Daoy (cell line): Measurements from ENCODE around the gene STAT5B. TPM values are rescaled to one million over a fixed set of nuclear protein-coding genes. Genes with fewer than 3 reads are reported as not detected.
"Not testable (repeated sequence)": the region's sequence is repeated elsewhere in the genome, so short reads cannot be mapped to it uniquely, and the experiment has no call there.

ENCODE experiments used
- DNase-seq: peaks from one replicate; pipeline ENCODE4 v3.0.0-alpha.2; 2015; ENCODE audit warnings: low read depth
- total RNA-seq: library from RNA; depleted of rRNA; stranded (reverse); fragments of >200 nt; shearing (Covaris generic); gene quantifications from 2 replicates; pipeline ENCODE4 v1.2.3, GENCODE V29; 2014

Gene STAT5B
- total RNA-seq, 1 experiment from 2014 or later: 27.1 TPM

- no peak for DNase-seq
Measured at GRCh38 chr17:42305543-42306384, 29.6 kb upstream of the STAT5B start.

DNA sequence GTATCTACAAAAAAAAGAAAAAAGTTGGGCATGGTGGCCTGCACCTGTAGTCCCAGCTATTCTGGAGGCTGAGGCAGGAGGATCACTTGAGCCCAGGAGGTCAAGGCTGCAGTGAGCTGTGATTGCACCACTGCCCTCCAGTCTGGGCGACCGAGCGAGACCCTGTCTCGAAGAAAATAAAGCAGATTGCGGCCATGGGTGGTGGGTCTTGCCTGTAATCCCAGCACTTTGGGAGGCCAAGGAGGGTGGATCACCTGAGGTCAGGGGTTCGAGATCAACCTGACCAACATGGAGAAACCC, 28.8 kb upstream of the STAT5B start:
- not testable (repeated sequence) for DNase-seq

- DNase-seq: no peak
Measured at GRCh38 chr17:42304187-42305030, 28.2 kb upstream of the STAT5B start.

DNA sequence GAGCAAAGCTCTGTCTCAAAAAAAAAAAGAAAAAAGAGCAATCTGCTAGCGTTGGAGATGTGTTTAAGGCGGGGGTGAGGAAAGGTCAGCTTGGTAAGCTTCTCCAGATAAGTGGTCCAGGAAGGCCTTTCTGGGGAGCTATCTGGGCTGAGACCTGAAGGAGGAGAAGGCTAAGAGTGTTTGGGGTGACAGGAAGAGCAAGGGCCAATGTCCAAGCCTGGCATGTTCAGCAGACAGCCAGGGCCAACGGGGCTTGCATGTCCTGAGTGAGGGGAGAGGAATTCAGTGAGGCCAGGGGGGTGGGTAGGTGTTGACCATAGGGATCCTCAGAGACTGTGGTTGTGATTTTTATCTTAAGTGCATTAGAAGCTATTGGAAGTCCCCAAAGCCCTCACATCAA, 27.5 kb upstream of the STAT5B start:
- DNase-seq: no peak

DNA sequence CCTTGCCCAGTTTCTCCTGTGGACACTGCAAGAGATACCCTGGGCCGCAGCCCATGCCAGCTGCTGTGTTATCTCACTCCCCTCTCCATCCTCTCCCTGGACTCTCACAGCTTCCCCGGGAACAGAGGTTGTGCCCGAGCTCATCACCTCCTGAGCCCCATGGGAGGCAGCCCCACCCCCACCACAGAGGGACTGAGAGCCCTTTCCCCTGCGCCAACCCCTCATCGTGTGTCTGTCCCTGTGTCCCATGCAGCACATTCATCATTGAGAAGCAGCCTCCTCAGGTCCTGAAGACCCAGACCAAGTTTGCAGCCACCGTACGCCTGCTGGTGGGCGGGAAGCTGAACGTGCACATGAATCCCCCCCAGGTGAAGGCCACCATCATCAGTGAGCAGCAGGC, 24.8 kb upstream of the STAT5B start:
- no peak for DNase-seq

GRCh38 chr17:42299913-42300312, 23.7 kb upstream of the STAT5B start:
- not testable (repeated sequence) for DNase-seq

DNA sequence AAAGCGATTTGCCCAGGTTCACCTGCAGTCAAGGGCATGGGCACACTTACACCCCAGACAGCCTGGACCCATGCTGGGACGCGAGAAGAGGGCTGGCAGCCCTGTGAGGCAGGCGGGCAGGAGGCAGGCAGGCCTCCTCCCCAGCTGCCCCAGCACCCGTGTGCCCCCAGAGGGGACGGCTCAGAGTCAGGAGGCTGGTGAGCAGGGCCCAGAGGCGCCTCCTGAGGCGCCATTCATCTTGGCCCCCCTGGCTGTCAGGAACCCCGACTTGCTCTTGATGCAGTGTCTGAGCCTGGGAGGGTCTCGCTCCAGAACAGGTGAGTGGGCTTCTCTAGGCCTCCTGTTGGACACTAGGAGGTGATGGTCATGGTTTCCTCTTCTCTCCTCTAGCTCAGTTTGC, 23.2 kb upstream of the STAT5B start:
- DNase-seq: not testable (repeated sequence)

GRCh38 chr17:42297775-42298174, 21.6 kb upstream of the STAT5B start:
- DNase-seq: not testable (repeated sequence)

DNA sequence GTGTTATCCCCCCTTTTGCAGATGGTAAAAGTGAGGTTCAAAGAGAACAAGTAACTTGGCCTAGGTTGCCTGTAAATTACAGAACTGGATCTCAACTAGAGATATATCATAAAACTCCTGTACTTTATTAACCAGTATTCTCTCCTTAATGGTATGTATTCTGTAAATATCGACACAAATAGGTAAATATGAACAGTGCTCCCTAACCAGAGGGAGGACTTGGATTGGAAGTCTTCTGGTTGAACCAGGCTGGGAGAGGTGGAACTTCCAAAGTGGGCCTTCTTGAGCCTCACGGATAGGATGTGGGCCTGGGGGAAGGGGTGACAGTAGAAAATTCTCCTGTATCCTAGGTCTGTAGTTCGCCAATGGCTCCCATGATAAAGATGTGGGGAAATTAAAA, 19.8 kb upstream of the STAT5B start:
- no peak for DNase-seq

DNA sequence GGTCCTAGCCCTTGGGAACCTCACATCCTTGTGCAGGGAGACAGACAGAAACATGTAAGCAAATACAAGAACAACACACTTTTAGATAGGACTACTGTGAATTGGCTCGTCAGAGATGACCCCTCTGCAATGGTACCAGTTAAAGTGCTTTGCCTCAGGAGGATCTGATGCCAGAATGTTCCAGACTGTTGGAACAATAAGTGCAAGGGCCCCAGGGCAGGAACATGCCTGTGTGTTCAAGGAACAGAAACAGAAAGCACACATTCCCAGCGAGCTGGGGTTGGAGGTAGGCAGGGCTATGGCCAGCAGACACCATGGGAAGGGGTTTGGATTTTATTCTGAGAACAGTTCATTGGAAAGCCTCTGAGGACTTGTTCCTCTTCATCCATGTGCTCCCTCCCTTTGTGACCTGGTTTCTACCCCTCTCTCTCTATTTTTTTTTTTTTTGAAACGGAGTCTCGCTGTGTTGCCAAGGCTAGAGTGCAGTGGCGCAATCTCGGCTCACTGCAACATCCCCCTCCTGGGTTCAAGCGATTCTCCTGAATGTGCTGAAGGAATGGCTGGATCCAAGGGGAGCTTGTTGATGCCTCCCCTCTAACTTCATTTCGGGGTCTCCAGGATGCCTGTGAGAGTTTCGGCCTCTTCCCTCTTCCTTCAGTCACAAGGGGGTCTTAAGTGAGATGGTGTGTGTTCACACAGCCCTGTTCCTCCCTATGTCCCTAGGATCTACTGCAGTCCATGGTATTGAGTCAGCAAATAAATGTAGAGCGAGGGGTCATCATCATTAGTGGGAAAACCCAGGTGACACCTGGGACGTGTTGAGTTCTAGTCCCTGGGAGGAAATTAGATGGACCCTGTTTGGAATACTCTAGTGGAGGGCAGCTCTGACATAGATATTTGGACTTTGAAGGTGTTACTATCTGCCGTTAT, 18.5 kb upstream of the STAT5B start:
- no peak for DNase-seq

GRCh38 chr17:42291129-42291528, 14.9 kb upstream of the STAT5B start:
- DNase-seq: no peak

DNA sequence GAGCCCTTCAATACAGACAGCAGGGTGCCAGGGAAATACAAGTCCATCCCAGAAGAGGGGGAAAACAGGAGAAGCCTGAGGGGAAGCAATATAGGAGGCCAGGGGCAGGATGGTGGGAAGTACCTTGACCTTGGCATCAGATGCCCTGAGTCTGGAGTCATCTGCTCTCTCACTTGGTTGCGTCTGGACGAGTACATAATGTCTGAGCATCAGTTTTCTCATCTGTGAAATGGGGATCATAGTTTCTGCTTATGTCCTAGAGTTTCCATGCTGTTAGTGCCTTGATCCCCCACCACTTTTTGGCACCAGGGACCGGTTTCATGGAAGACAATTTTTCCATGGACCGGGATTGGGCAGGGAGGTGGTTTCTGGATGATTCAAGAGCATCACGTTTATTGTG, 14.4 kb upstream of the STAT5B start:
- DNase-seq: no peak

DNA sequence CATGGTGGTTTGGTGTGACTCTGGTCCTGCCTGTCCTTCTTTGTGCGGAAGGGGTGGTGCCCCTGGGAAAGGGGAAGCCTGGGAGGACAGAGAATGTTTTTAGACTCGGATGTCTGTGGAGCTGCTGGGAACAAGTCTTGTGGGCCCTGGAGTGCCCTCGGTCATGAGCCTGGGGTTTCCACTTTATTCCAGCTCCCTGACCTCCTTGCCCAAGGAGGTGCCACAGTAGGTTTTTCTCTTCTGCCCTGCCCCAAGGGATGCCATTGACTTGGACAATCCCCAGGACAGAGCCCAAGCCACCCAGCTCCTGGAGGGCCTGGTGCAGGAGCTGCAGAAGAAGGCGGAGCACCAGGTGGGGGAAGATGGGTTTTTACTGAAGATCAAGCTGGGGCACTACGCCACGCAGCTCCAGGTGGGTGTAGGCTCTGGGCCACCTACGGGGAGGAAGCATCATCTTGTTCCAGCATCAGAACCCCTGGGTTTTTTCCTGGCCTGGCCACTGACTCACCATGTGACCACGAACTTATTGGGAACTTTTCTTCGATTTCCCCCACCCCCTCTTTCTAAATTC, 13.5 kb upstream of the STAT5B start:
- no peak for DNase-seq

DNA sequence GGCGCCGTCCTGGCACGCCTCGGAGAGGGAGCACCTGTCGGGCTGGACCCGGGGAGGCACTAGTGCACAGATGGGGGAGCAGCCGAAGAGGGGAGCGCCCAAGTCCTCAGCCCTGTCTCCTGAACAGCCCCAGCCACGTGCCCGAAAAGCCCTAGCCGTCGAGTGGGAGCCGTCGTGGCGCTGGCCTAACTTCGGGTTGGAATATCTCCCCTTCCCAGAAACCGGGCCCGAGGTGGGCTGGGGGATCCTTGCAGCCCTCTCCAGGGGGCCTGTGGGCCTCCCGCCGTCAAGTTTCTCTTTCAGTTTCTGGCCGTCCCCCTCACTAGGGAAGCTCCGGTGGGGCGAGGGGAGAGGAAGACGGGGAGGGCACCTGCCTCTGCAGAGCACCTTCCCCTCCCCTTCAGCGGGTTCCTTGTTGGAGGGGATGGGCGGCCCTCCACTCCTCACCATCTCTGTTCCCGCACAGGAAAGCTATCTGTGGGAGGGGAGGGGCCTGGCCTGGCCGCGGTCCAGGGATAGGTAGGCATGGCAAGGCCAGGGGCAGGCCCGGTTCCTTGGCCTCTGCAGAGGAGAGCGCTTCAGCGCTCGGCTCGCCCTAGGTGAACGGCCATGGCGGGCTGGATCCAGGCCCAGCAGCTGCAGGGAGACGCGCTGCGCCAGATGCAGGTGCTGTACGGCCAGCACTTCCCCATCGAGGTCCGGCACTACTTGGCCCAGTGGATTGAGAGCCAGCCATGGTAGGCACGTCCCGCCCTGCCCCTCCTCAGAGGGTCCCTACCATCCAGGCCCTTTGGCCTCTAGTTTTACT, 12.8 kb upstream of the STAT5B start:
- DNase-seq: no peak

DNA sequence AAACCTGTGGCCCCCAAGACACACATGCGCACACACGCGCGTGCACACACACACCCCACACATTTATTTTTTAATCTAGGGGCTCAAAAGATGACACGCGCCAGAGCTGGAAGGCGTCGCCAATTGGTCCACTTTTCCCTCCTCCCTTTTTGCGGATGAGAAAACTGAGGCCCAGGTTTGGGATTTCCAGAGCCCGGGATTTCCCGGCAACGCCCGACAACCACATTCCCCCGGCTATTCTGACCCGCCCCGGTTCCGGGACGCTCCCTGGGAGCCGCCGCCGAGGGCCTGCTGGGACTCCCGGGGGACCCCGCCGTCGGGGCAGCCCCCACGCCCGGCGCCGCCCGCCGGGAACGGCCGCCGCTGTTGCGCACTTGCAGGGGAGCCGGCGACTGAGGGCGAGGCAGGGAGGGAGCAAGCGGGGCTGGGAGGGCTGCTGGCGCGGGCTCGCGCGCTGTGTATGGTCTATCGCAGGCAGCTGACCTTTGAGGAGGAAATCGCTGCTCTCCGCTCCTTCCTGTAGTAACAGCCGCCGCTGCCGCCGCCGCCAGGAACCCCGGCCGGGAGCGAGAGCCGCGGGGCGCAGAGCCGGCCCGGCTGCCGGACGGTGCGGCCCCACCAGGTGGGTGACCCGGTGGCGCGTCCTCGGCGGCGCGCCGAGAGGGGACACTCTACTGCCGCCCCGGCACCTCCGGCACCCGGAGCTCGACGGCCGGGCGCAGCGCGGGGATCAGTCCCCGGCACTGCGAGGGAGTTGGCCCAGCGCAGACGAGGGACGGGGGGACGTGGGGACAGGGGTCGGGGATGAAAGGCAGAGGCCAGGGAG, 12.0 kb upstream of the STAT5B start, which contains the start of gene STAT5A:
STAT5A (plus strand) TSS at position 522 of the 826 bp plus-strand sequence. CDS start 914 bp downstream, outside the sequence.
- DNase-seq: peak; percentile 79

- peak; percentile 66 for DNase-seq
Measured at GRCh38 chr17:42287305-42287976, 11.2 kb upstream of the STAT5B start.

GRCh38 chr17:42286411-42287221, 10.4 kb upstream of the STAT5B start:
- peak; percentile 34 for DNase-seq

GRCh38 chr17:42285346-42286050, 9.3 kb upstream of the STAT5B start:
- no peak for DNase-seq
